ENCODE measurements around the gene AHI1.

Gene AHI1

GRCh38 chr6:135440087-135440792 lies 57.3 kb downstream of the AHI1 start:
- WGBS, 2 donors (ENCODE audit: extremely low coverage in 2 of 2, insufficient read length in 2 of 2, insufficient replicate concordance in 1 of 2) = no CpG with 5 or more reads among the region's 8 CpGs
- Histone ChIP-seq H2BK5ac (ENCODE audit: low read length) (no peak overlapping the region), H2AFZ (ENCODE audit: low read length) (no peak overlapping the region), H3K4me3 (ENCODE audit: low read length in 2 of 2) (no peak overlapping the region), H3K27ac (replicated peaks; ENCODE audit: low read length) (no peak overlapping the region), H3K9me3 (replicated peaks in 1 of 2; ENCODE audit: control insufficient read depth in 2 of 2, insufficient read depth in 1 of 2, low read depth in 1 of 2, low read length in 2 of 2) (no peaks in the 10 kb centered on the region), H3K79me1 (ENCODE audit: low read depth, low read length) (no peaks in the 10 kb centered on the region), H3K18ac (ENCODE audit: low read length) (no peak overlapping the region), H3K4me2 (ENCODE audit: insufficient read depth, low read length, poor library complexity, severe bottlenecking) (no peak overlapping the region), H3K27me3 (ENCODE audit: control insufficient read depth in 3 of 3, insufficient read depth in 3 of 3, low read depth in 1 of 3, low read length in 3 of 3) (no peaks in the 10 kb centered on the region), H3K4me1 (ENCODE audit: control insufficient read depth in 2 of 2, insufficient read depth in 1 of 2, low read depth in 1 of 2, low read length in 2 of 2) (no peaks in the 10 kb centered on the region), H3K23ac (ENCODE audit: low read depth, low read length, poor library complexity) (no peak overlapping the region), H2BK15ac (ENCODE audit: low read length) (no peak overlapping the region), H2BK12ac (ENCODE audit: low read length) (no peak overlapping the region), H4K8ac (ENCODE audit: low read depth, low read length) (no peak overlapping the region), H2BK120ac (ENCODE audit: low read depth, low read length) (no peak overlapping the region), H3K14ac (ENCODE audit: low read length) (no peak overlapping the region), H3K36me3 (replicated peaks in 1 of 2; ENCODE audit: control insufficient read depth in 2 of 2, insufficient read depth in 2 of 2, low read length in 2 of 2) (peaks cover 4 to 59% of the 10 kb centered on the region in 2 donors), H2AK5ac (ENCODE audit: low read depth, low read length) (no peak overlapping the region), H3K9ac (ENCODE audit: low read depth, low read length, poor library complexity) (no peak overlapping the region), H3K4ac (ENCODE audit: low read length) (no peak overlapping the region), H4K91ac (ENCODE audit: low read depth, low read length, poor library complexity) (no peak overlapping the region)
- DNase-seq (ENCODE audit: low spot score) = no peak

GRCh38 chr6:135439549-135439948 lies 58.0 kb downstream of the AHI1 start:
- H4K91ac ChIP-seq (ENCODE audit: low read depth, low read length, poor library complexity) = no peak overlapping the region
- no peak overlapping the region for H3K9ac ChIP-seq (ENCODE audit: low read depth, low read length, poor library complexity)
- no peaks in the 10 kb centered on the region for H3K27me3 ChIP-seq (ENCODE audit: control insufficient read depth in 3 of 3, insufficient read depth in 3 of 3, low read depth in 1 of 3, low read length in 3 of 3)
- no peaks in the 10 kb centered on the region for H3K4me1 ChIP-seq (ENCODE audit: control insufficient read depth in 2 of 2, insufficient read depth in 1 of 2, low read depth in 1 of 2, low read length in 2 of 2)
- H3K9me3 ChIP-seq (replicated peaks in 1 of 2; ENCODE audit: control insufficient read depth in 2 of 2, insufficient read depth in 1 of 2, low read depth in 1 of 2, low read length in 2 of 2) = no peaks in the 10 kb centered on the region
- H3K4me2 ChIP-seq (ENCODE audit: insufficient read depth, low read length, poor library complexity, severe bottlenecking) = no peak overlapping the region
- no peak overlapping the region for H2BK120ac ChIP-seq (ENCODE audit: low read depth, low read length)
- no peaks in the 10 kb centered on the region for H3K79me1 ChIP-seq (ENCODE audit: low read depth, low read length)
- H3K4ac ChIP-seq (ENCODE audit: low read length) = no peak overlapping the region
- H2BK15ac ChIP-seq (ENCODE audit: low read length) = no peak overlapping the region
- no peak overlapping the region for H3K27ac ChIP-seq (replicated peaks; ENCODE audit: low read length)
- no peak overlapping the region for H4K8ac ChIP-seq (ENCODE audit: low read depth, low read length)
- H2AFZ ChIP-seq (ENCODE audit: low read length) = no peak overlapping the region
- DNase-seq (ENCODE audit: low spot score) = no peak
- no CpG with 5 or more reads among the region's 4 CpGs for WGBS, 2 donors (ENCODE audit: extremely low coverage in 2 of 2, insufficient read length in 2 of 2, insufficient replicate concordance in 1 of 2)
- no peak overlapping the region for H2AK5ac ChIP-seq (ENCODE audit: low read depth, low read length)
- no peak overlapping the region for H2BK5ac ChIP-seq (ENCODE audit: low read length)
- no peak overlapping the region for H3K14ac ChIP-seq (ENCODE audit: low read length)
- H3K36me3 ChIP-seq (replicated peaks in 1 of 2; ENCODE audit: control insufficient read depth in 2 of 2, insufficient read depth in 2 of 2, low read length in 2 of 2) = peaks cover 4 to 61% of the 10 kb centered on the region in 2 donors
- H3K23ac ChIP-seq (ENCODE audit: low read depth, low read length, poor library complexity) = no peak overlapping the region
- H3K4me3 ChIP-seq (ENCODE audit: low read length in 2 of 2) = no peak overlapping the region
- H3K18ac ChIP-seq (ENCODE audit: low read length) = no peak overlapping the region
- H2BK12ac ChIP-seq (ENCODE audit: low read length) = no peak overlapping the region

- Histone ChIP-seq H3K9ac (ENCODE audit: low read depth, low read length, poor library complexity) (no peak overlapping the region), H3K4ac (ENCODE audit: low read length) (no peak overlapping the region), H2BK5ac (ENCODE audit: low read length) (no peak overlapping the region), H3K9me3 (replicated peaks in 1 of 2; ENCODE audit: control insufficient read depth in 2 of 2, insufficient read depth in 1 of 2, low read depth in 1 of 2, low read length in 2 of 2) (no peaks in the 10 kb centered on the region), H2BK15ac (ENCODE audit: low read length) (no peak overlapping the region), H3K79me1 (ENCODE audit: low read depth, low read length) (no peaks in the 10 kb centered on the region), H2BK12ac (ENCODE audit: low read length) (no peak overlapping the region), H3K27me3 (ENCODE audit: control insufficient read depth in 3 of 3, insufficient read depth in 3 of 3, low read depth in 1 of 3, low read length in 3 of 3) (no peaks in the 10 kb centered on the region), H2AFZ (ENCODE audit: low read length) (no peak overlapping the region), H3K23ac (ENCODE audit: low read depth, low read length, poor library complexity) (no peak overlapping the region), H3K27ac (replicated peaks; ENCODE audit: low read length) (no peak overlapping the region), H4K91ac (ENCODE audit: low read depth, low read length, poor library complexity) (no peak overlapping the region), H2BK120ac (ENCODE audit: low read depth, low read length) (no peak overlapping the region), H3K4me3 (ENCODE audit: low read length in 2 of 2) (no peak overlapping the region), H4K8ac (ENCODE audit: low read depth, low read length) (no peak overlapping the region), H3K4me1 (ENCODE audit: control insufficient read depth in 2 of 2, insufficient read depth in 1 of 2, low read depth in 1 of 2, low read length in 2 of 2) (no peaks in the 10 kb centered on the region), H3K14ac (ENCODE audit: low read length) (no peak overlapping the region), H3K36me3 (replicated peaks in 1 of 2; ENCODE audit: control insufficient read depth in 2 of 2, insufficient read depth in 2 of 2, low read length in 2 of 2) (peaks cover under 1 to 61% of the 10 kb centered on the region in 2 donors), H2AK5ac (ENCODE audit: low read depth, low read length) (no peak overlapping the region), H3K18ac (ENCODE audit: low read length) (no peak overlapping the region), H3K4me2 (ENCODE audit: insufficient read depth, low read length, poor library complexity, severe bottlenecking) (no peak overlapping the region)
- WGBS, 2 donors (ENCODE audit: extremely low coverage in 2 of 2, insufficient read length in 2 of 2, insufficient replicate concordance in 1 of 2) = no CpG with 5 or more reads among the region's 3 CpGs
- DNase-seq (ENCODE audit: low spot score) = no peak
These were observed 58.5 kb downstream of the AHI1 start for GRCh38 chr6:135438907-135439535.

- Histone ChIP-seq H4K8ac (ENCODE audit: low read depth, low read length) (no peak overlapping the region), H3K23ac (ENCODE audit: low read depth, low read length, poor library complexity) (no peak overlapping the region), H3K79me1 (ENCODE audit: low read depth, low read length) (no peaks in the 10 kb centered on the region), H2BK12ac (ENCODE audit: low read length) (no peak overlapping the region), H3K4me3 (ENCODE audit: low read length in 2 of 2) (no peak overlapping the region), H3K9me3 (replicated peaks in 1 of 2; ENCODE audit: control insufficient read depth in 2 of 2, insufficient read depth in 1 of 2, low read depth in 1 of 2, low read length in 2 of 2) (no peaks in the 10 kb centered on the region), H2BK120ac (ENCODE audit: low read depth, low read length) (no peak overlapping the region), H4K91ac (ENCODE audit: low read depth, low read length, poor library complexity) (no peak overlapping the region), H3K14ac (ENCODE audit: low read length) (no peak overlapping the region), H3K4me2 (ENCODE audit: insufficient read depth, low read length, poor library complexity, severe bottlenecking) (no peak overlapping the region), H3K36me3 (replicated peaks in 1 of 2; ENCODE audit: control insufficient read depth in 2 of 2, insufficient read depth in 2 of 2, low read length in 2 of 2) (peaks cover 0 to 47% of the 10 kb centered on the region in 2 donors), H3K4me1 (ENCODE audit: control insufficient read depth in 2 of 2, insufficient read depth in 1 of 2, low read depth in 1 of 2, low read length in 2 of 2) (no peaks in the 10 kb centered on the region), H3K27ac (replicated peaks; ENCODE audit: low read length) (no peak overlapping the region), H2AFZ (ENCODE audit: low read length) (no peak overlapping the region), H2AK5ac (ENCODE audit: low read depth, low read length) (no peak overlapping the region), H2BK15ac (ENCODE audit: low read length) (no peak overlapping the region), H2BK5ac (ENCODE audit: low read length) (no peak overlapping the region), H3K9ac (ENCODE audit: low read depth, low read length, poor library complexity) (no peak overlapping the region), H3K27me3 (ENCODE audit: control insufficient read depth in 3 of 3, insufficient read depth in 3 of 3, low read depth in 1 of 3, low read length in 3 of 3) (no peaks in the 10 kb centered on the region), H3K18ac (ENCODE audit: low read length) (no peak overlapping the region), H3K4ac (ENCODE audit: low read length) (no peak overlapping the region)
- DNase-seq (ENCODE audit: low spot score) = no peak
These were observed 62.5 kb downstream of the AHI1 start for GRCh38 chr6:135434991-135435390.

Data from neuronal stem cell (in vitro differentiated cells).